Activated CD4-positive, alpha-beta T cell treated with anti-CD3 and anti-CD28 coated beads for 4 hours (primary cell): ENCODE data around the gene SAP25.
"Not testable (repeated sequence)": the region's sequence is repeated elsewhere in the genome, so short reads cannot be mapped to it uniquely, and the experiment has no call there.

Experiments
- DNase-seq, 2 donors: peaks; one replicate each; pipeline ENCODE4 v3.0.0-alpha.2; 2020

The SAP25 gene

GRCh38 chr7:100532165-100533022 is 41.3 kb downstream of the SAP25 start:
- no peak for DNase-seq

GRCh38 chr7:100528108-100528866 is 45.4 kb downstream of the SAP25 start:
- DNase-seq = not testable (repeated sequence)

DNA sequence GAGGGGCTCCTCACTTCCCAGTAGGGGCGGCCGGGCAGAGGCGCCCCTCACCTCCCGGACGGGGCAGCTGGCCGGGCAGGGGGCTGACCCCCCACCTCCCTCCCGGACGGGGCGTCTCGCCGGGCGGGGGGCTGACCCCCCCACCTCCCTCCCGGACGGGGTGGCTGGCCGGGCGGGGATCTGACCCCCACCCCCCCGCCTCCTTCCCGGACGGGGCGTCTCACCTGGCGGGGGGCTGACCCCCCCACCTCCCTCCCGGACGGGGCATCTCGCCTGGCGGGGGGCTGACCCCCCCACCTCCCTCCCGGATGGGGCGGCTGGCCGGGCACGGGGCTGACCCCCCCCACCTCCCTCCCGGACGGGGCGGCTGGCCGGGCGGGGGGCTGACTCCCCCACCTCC is 50.5 kb downstream of the SAP25 start:
- DNase-seq = not testable (repeated sequence)
